ENCODE results near the gene ERLEC1.
A peak's percentile ranks its signal among the peaks of the same experiment; 100 is the strongest.

The ERLEC1 gene

GRCh38 chr2:53859206-53860181, 72.7 kb downstream of the ERLEC1 start, which contains the start of gene GPR75:
Gene GPR75 (minus strand): TSS chr2:53859967. CDS start chr2:53854756, 5,211 bp downstream.
- H3K4me3 ChIP-seq (ENCODE audit: low read length in 2 of 2): peak within 1 kb of the TSS in 1 of 2 donors; percentile 67
- no peak within 1 kb of the TSS for H3K9ac ChIP-seq (ENCODE audit: low read length in 2 of 2)
- H3K4me1 ChIP-seq (ENCODE audit: control insufficient read depth, insufficient read depth, low read length): no peaks in the 10 kb centered on the region
- H3K27ac ChIP-seq (ENCODE audit: low read length): no peak within 1 kb of the TSS
- no peaks in the 10 kb centered on the region for H3K9me3 ChIP-seq (ENCODE audit: control insufficient read depth in 2 of 2, low read length in 2 of 2)
- H3K36me3 ChIP-seq (ENCODE audit: control insufficient read depth in 2 of 2, insufficient read depth in 2 of 2, low read length in 2 of 2): peaks cover 0 to 2% of the 10 kb centered on the region in 2 donors
- no peaks in the 10 kb centered on the region for H3K27me3 ChIP-seq (ENCODE audit: control insufficient read depth in 1 of 2, insufficient read depth in 2 of 2, low read length in 2 of 2)

GRCh38 chr2:53861824-53862223, 75.0 kb downstream of the ERLEC1 start:
- no peak overlapping the region for H3K27ac ChIP-seq (ENCODE audit: low read length)
- peaks cover 19 to 20% of the 10 kb centered on the region in 2 donors for H3K36me3 ChIP-seq (ENCODE audit: control insufficient read depth in 2 of 2, insufficient read depth in 2 of 2, low read length in 2 of 2)
- no peak overlapping the region for H3K4me3 ChIP-seq (ENCODE audit: low read length in 2 of 2)
- H3K9me3 ChIP-seq (ENCODE audit: control insufficient read depth in 2 of 2, low read length in 2 of 2): no peaks in the 10 kb centered on the region
- H3K4me1 ChIP-seq (ENCODE audit: control insufficient read depth, insufficient read depth, low read length): no peaks in the 10 kb centered on the region
- no peaks in the 10 kb centered on the region for H3K27me3 ChIP-seq (ENCODE audit: control insufficient read depth in 1 of 2, insufficient read depth in 2 of 2, low read length in 2 of 2)
- H3K9ac ChIP-seq (ENCODE audit: low read length in 2 of 2): no peak overlapping the region

DNA sequence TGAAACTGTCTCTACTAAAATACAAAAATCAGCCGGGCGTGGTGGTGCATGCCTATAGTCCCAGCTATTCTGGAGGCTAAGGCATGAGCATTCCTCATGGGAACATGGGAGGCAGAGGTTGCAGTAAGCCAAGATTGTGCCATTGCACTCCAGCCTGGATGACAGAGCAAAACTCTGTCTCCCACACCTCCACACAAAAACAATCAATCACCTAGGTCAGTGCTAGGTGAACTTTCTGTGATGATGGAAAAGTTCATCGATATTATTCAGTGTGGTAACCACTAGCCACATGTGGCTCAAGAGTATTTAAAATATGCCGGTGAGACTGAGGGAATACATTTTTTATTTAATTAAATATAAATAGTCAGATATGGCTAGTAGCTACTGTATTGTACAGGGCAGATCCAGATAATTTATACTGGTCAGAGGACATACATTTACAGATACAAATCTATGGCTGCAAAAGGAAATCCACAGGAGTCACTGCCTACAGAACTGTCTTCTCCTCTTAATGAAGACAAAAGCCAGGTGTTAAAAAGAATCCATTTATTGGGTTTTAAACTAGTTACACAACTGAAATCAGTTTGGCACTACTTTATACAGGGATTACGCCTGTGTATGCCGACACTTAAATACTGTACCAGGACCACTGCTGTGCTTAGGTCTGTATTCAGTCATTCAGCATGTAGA, 76.8 kb downstream of the ERLEC1 start:
- H3K4me3 ChIP-seq (ENCODE audit: low read length in 2 of 2): no peak overlapping the region
- no peak overlapping the region for H3K9ac ChIP-seq (ENCODE audit: low read length in 2 of 2)
- peaks cover 19 to 26% of the 10 kb centered on the region in 2 donors for H3K36me3 ChIP-seq (ENCODE audit: control insufficient read depth in 2 of 2, insufficient read depth in 2 of 2, low read length in 2 of 2)
- no peaks in the 10 kb centered on the region for H3K9me3 ChIP-seq (ENCODE audit: control insufficient read depth in 2 of 2, low read length in 2 of 2)
- no peaks in the 10 kb centered on the region for H3K27me3 ChIP-seq (ENCODE audit: control insufficient read depth in 1 of 2, insufficient read depth in 2 of 2, low read length in 2 of 2)
- no peak overlapping the region for H3K27ac ChIP-seq (ENCODE audit: low read length)
- H3K4me1 ChIP-seq (ENCODE audit: control insufficient read depth, insufficient read depth, low read length): no peaks in the 10 kb centered on the region

GRCh38 chr2:53865264-53865663, 78.4 kb downstream of the ERLEC1 start:
- Histone ChIP-seq H3K27me3 (ENCODE audit: control insufficient read depth in 1 of 2, insufficient read depth in 2 of 2, low read length in 2 of 2) (no peaks in the 10 kb centered on the region), H3K4me3 (ENCODE audit: low read length in 2 of 2) (no peak overlapping the region), H3K36me3 (ENCODE audit: control insufficient read depth in 2 of 2, insufficient read depth in 2 of 2, low read length in 2 of 2) (peaks cover 19 to 26% of the 10 kb centered on the region in 2 donors), H3K27ac (ENCODE audit: low read length) (no peak overlapping the region), H3K9me3 (ENCODE audit: control insufficient read depth in 2 of 2, low read length in 2 of 2) (no peaks in the 10 kb centered on the region), H3K9ac (ENCODE audit: low read length in 2 of 2) (no peak overlapping the region), H3K4me1 (ENCODE audit: control insufficient read depth, insufficient read depth, low read length) (no peaks in the 10 kb centered on the region)

DNA sequence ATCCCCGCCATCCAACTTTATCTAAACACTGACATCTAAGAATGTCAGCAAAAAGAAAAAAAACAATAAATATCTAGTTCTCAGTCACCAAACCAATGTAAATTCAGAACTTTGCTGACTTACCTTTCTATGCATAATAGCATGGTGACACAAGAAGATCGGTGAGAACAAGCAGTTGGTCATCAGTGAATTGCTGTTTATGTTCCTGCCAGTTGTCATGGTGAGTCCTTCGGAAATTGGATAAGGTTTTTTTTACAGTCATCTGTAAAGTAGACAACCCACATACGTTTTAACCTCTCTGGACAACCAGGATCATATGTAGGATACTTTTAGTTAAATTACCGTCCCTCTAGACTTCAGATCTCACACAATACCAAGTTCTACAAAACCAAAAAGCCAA, 79.1 kb downstream of the ERLEC1 start:
- no peak overlapping the region for H3K9ac ChIP-seq (ENCODE audit: low read length in 2 of 2)
- H3K27ac ChIP-seq (ENCODE audit: low read length): no peak overlapping the region
- no peaks in the 10 kb centered on the region for H3K9me3 ChIP-seq (ENCODE audit: control insufficient read depth in 2 of 2, low read length in 2 of 2)
- H3K4me3 ChIP-seq (ENCODE audit: low read length in 2 of 2): no peak overlapping the region
- no peaks in the 10 kb centered on the region for H3K4me1 ChIP-seq (ENCODE audit: control insufficient read depth, insufficient read depth, low read length)
- peaks cover 19 to 26% of the 10 kb centered on the region in 2 donors for H3K36me3 ChIP-seq (ENCODE audit: control insufficient read depth in 2 of 2, insufficient read depth in 2 of 2, low read length in 2 of 2)
- H3K27me3 ChIP-seq (ENCODE audit: control insufficient read depth in 1 of 2, insufficient read depth in 2 of 2, low read length in 2 of 2): no peaks in the 10 kb centered on the region

- Histone ChIP-seq H3K9ac (ENCODE audit: low read length in 2 of 2) (no peak overlapping the region), H3K36me3 (ENCODE audit: control insufficient read depth in 2 of 2, insufficient read depth in 2 of 2, low read length in 2 of 2) (peaks cover 19 to 26% of the 10 kb centered on the region in 2 donors), H3K4me1 (ENCODE audit: control insufficient read depth, insufficient read depth, low read length) (no peaks in the 10 kb centered on the region), H3K27me3 (ENCODE audit: control insufficient read depth in 1 of 2, insufficient read depth in 2 of 2, low read length in 2 of 2) (no peaks in the 10 kb centered on the region), H3K27ac (ENCODE audit: low read length) (no peak overlapping the region), H3K4me3 (ENCODE audit: low read length in 2 of 2) (no peak overlapping the region), H3K9me3 (ENCODE audit: control insufficient read depth in 2 of 2, low read length in 2 of 2) (no peaks in the 10 kb centered on the region)
Measured at GRCh38 chr2:53867169-53867568, 80.3 kb downstream of the ERLEC1 start.

DNA sequence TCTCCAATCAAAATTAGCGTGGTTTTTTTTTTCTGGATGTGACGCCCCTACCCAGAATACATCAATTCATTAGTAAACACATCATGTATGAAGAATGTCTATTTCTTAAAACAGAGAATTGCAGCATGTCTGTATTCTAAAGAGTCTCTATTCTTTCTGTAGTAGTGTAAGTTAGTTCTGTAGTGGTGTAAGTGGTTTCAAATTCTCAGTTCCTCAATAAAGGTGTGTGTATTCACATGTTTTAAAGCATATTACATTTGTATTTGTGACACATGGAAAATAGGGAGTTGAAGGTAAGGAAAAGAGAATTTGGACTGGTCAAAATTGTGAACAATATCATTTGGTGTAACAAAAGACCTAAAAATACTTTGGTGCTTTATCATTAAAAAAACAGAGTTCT, 80.9 kb downstream of the ERLEC1 start:
- H3K4me1 ChIP-seq (ENCODE audit: control insufficient read depth, insufficient read depth, low read length): no peaks in the 10 kb centered on the region
- H3K9ac ChIP-seq (ENCODE audit: low read length in 2 of 2): no peak overlapping the region
- peaks cover 19 to 26% of the 10 kb centered on the region in 2 donors for H3K36me3 ChIP-seq (ENCODE audit: control insufficient read depth in 2 of 2, insufficient read depth in 2 of 2, low read length in 2 of 2)
- no peak overlapping the region for H3K4me3 ChIP-seq (ENCODE audit: low read length in 2 of 2)
- no peaks in the 10 kb centered on the region for H3K9me3 ChIP-seq (ENCODE audit: control insufficient read depth in 2 of 2, low read length in 2 of 2)
- no peaks in the 10 kb centered on the region for H3K27me3 ChIP-seq (ENCODE audit: control insufficient read depth in 1 of 2, insufficient read depth in 2 of 2, low read length in 2 of 2)
- H3K27ac ChIP-seq (ENCODE audit: low read length): no peak overlapping the region

Data from stomach smooth muscle (tissue), 2 donors.